T-helper 1 cell treated with Interleukin-12 subunit alpha and Interleukin-12 subunit beta and Interleukin-4 antibody, amounts not matched to agents 30 ng/mL and 1 ng/mL, for 36 hours (primary cell): ENCODE measurements around the gene STX1A. TPM values are rescaled to one million over a fixed set of nuclear protein-coding genes. Genes with fewer than 3 reads are reported as not detected.
"Not testable (repeated sequence)": the region's sequence is repeated elsewhere in the genome, so short reads cannot be mapped to it uniquely, and the experiment has no call there.

Experiments used
- intact Hi-C: fragments of 100-400 bp; cut with micrococcal nuclease; formaldehyde crosslinking; loops from one replicate; pipeline ENCODE4 v1.15.1; 2024
- total RNA-seq: library from RNA; stranded (reverse); gene quantifications from 2 replicates; pipeline ENCODE4 v1.2.3, GENCODE V29; 2022

The STX1A gene
- total RNA-seq, 1 donor from 2014 or later: 16.4 TPM

- intact Hi-C loops: no loop called here
These were observed 59.5 kb downstream of the STX1A start for GRCh38 chr7:73659983-73660382.

GRCh38 chr7:73655309-73655708 lies 64.2 kb downstream of the STX1A start:
- intact Hi-C loops: not testable (repeated sequence)

GRCh38 chr7:73652541-73652949 lies 66.9 kb downstream of the STX1A start:
- intact Hi-C loops: no loop called here

GRCh38 chr7:73650524-73650923 lies 68.9 kb downstream of the STX1A start:
- intact Hi-C loops: no loop called here

GRCh38 chr7:73649576-73649975 lies 69.9 kb downstream of the STX1A start:
- intact Hi-C loops: no loop called here

Other genes starting within 250 kb of the STX1A start
- gene BAZ1B, start 197.4 kb downstream of the STX1A start, total RNA-seq: 89.0 and 95.4 TPM in 2 replicates
- 78.6 and 82.7 TPM in 2 replicates for gene BCL7B, start 162.0 kb downstream of the STX1A start, total RNA-seq
- gene TBL2, start 141.1 kb downstream of the STX1A start, total RNA-seq: 35.4 and 35.5 TPM in 2 replicates
- not detected in 2 replicates for gene MLXIPL, start 95.1 kb downstream of the STX1A start, total RNA-seq
- 0.15 and 0.27 TPM in 2 replicates for gene VPS37D, start 51.8 kb downstream of the STX1A start, total RNA-seq
- 8.3 and 9.3 TPM in 2 replicates for gene DNAJC30, start 36.2 kb downstream of the STX1A start, total RNA-seq
- 72.8 and 78.7 TPM in 2 replicates for gene BUD23, start 36.1 kb downstream of the STX1A start, total RNA-seq
- gene ABHD11, start 19.1 kb upstream of the STX1A start, total RNA-seq: 13.2 and 16.7 TPM in 2 replicates
- gene CLDN3, start 50.6 kb upstream of the STX1A start, total RNA-seq: not detected in 2 replicates
- gene CLDN4, start 111.3 kb upstream of the STX1A start, total RNA-seq: not detected in 2 replicates
- 1.7 and 2.1 TPM in 2 replicates for gene METTL27, start 122.8 kb upstream of the STX1A start, total RNA-seq
- not detected in 2 replicates for gene TMEM270, start 141.5 kb upstream of the STX1A start, total RNA-seq